ENCODE results near the gene ESRP2. TPM values are rescaled to one million over a fixed set of nuclear protein-coding genes. Genes with fewer than 3 reads are reported as not detected.
A peak's percentile ranks its signal among the peaks of the same experiment; 100 is the strongest.

ESRP2 gene
- total RNA-seq, 6 experiments from 2014 or later = 0.05 to 0.14 (median 0.10) TPM; not detected in 2

- TF ChIP-seq CTCF (IDR thresholded peaks at IDR 0.05) = no peak
- Mint-ChIP-seq H3K27ac (peak overlapping the region; percentile 18; the same call in 1 of the 2 replicates), H3K27me3 (ENCODE audit: insufficient read depth) (peaks cover 2% of the 10 kb centered on the region; the same call in 1 of the 2 replicates), H3K9me3 (no peaks in the 10 kb centered on the region), H3K4me3 (no peak overlapping the region), H3K4me1 (ENCODE audit: low read depth) (peaks cover 47% of the 10 kb centered on the region), H3K36me3 (ENCODE audit: low read depth) (peaks cover 28% of the 10 kb centered on the region; the same call in 1 of the 2 replicates)
- DNase-seq = no peak
Observed at GRCh38 chr16:68269793-68270192, 33.9 kb upstream of the ESRP2 start.

GRCh38 chr16:68267612-68268405 lies 31.9 kb upstream of the ESRP2 start:
- Mint-ChIP-seq H3K4me3 (peak overlapping the region; percentile 60), H3K36me3 (ENCODE audit: low read depth) (peaks cover 16% of the 10 kb centered on the region; the same call in 1 of the 2 replicates), H3K4me1 (ENCODE audit: low read depth) (peaks cover 56% of the 10 kb centered on the region), H3K27ac (peak overlapping the region; percentile 56), H3K27me3 (ENCODE audit: insufficient read depth) (peaks cover 2% of the 10 kb centered on the region; the same call in 1 of the 2 replicates), H3K9me3 (no peaks in the 10 kb centered on the region)
- no peak for TF ChIP-seq CTCF (IDR thresholded peaks at IDR 0.05)
- no peak for DNase-seq

GRCh38 chr16:68265078-68265920 lies 29.4 kb upstream of the ESRP2 start:
- Mint-ChIP-seq H3K36me3 (ENCODE audit: low read depth) (peaks cover 16% of the 10 kb centered on the region; the same call in 1 of the 2 replicates), H3K27me3 (ENCODE audit: insufficient read depth) (peaks cover 5% of the 10 kb centered on the region; the same call in 1 of the 2 replicates), H3K4me1 (ENCODE audit: low read depth) (peaks cover 43% of the 10 kb centered on the region), H3K4me3 (peak overlapping the region; percentile 93), H3K27ac (peak overlapping the region; percentile 99), H3K9me3 (no peaks in the 10 kb centered on the region)
- peak; percentile 92 for DNase-seq
- no peak for TF ChIP-seq CTCF (IDR thresholded peaks at IDR 0.05)

DNA sequence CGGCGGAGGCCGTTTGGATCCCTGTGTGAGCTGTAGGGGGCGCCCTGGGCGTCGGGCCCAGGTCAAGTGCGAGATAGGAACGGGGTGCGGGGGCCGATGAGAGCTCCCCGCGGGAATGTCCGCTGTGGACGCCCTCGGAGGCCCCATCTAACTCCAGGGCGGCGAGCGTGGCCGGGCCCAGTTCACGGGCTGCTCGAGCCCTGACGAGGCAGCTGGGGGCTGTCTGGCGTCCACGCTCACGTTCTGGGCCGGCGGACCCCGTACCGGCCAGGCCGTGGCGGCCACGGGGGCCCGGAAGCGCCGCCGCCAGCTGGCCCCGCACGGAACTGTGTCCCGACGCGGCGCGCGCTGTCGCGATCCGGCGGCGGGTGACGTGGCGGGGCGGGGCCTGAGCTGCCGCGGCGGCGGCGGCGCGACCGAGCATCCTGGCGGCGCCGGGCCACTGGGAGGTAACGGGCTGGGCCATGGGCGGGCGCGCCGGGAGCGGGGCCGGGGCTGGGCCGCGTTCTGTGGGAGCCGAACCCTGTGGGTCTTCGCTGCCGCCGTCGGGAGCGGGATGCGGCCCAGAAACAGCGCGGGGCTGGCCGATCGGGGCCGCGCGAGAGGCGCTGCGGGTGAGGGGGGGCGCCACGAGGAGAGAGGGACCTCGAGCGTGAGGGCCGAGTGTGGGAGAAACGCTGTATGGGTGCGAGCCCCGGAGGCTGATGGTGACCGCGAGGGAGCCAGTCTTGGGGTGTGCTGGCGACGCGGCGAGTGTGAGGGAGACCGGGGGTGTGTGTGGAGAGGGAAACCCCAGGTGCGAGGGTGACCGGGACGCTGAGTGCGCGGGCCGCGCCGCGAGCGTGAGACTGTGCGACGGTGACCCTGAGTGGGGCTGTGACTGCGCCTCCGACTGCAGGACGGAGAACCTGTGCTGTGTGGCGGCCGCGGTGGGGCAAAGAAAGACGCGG lies 28.5 kb upstream of the ESRP2 start, which contains the start of gene SLC7A6:
Gene SLC7A6, plus strand, starts transcription at position 399 of the 950 bp plus-strand sequence. CDS start 10,201 bp downstream, outside the sequence.
- Mint-ChIP-seq H3K9me3 (no peaks in the 10 kb centered on the region), H3K27me3 (ENCODE audit: insufficient read depth) (peaks cover 5% of the 10 kb centered on the region; the same call in 1 of the 2 replicates), H3K27ac (peak within 1 kb of the TSS; percentile 99), H3K36me3 (ENCODE audit: low read depth) (peaks cover 14% of the 10 kb centered on the region; the same call in 1 of the 2 replicates), H3K4me1 (ENCODE audit: low read depth) (peaks cover 40% of the 10 kb centered on the region), H3K4me3 (peak within 1 kb of the TSS; percentile 93)
- TF ChIP-seq CTCF (IDR thresholded peaks at IDR 0.05) = peak; percentile 92
- DNase-seq = peak; percentile 69

Data from HFFc6 (cell line).